K562 (cell line): ENCODE measurements around the gene NR3C2. TPM values are rescaled to one million over a fixed set of nuclear protein-coding genes. Genes with fewer than 3 reads are reported as not detected.

ENCODE experiments used
- ATAC-seq: fragments of 200-7000 bp; cut with Tn5 transposase; 3 replicates; pipeline ENCODE4 v1.9.1; 2020; ENCODE audit warnings: moderate library complexity
- BruUV-seq: library from RNA; stranded (reverse); fragments of 400-500 nt; replicated peaks from 2 replicates; lab custom pipeline; 2021; lab: Mats Ljungman, UMichigan
- CTCF ChIA-PET: fragments of 300-600 bp; formaldehyde crosslinking; extraction: SDS; loops from one replicate; lab custom pipeline; 2021; ENCODE audit warnings: low intra/inter-chr PET ratio; lab: Yijun Ruan, JAX
- POLR2A ChIA-PET: fragments of 300-600, 350-650 bp; sonication (Branson Sonifier 250); formaldehyde crosslinking; extraction: SDS; loops from one replicate; lab custom pipeline; 2021; ENCODE audit warnings: antibody characterized with exemption, inconsistent platforms; lab: Yijun Ruan, JAX
- DNase-seq, 4 experiments: peaks; one replicate each; pipeline versions ENCODE4 v3.0.0 to v3.0.0-alpha.2; 2011 to 2018; ENCODE audit warnings: low spot score in 3 of 4, mixed read lengths in 3 of 4; ENCODE audit errors: extremely low read depth in 1 of 4
- FAIRE-seq: peaks from 2 replicates; lab custom pipeline; 2011; peaks lifted over from hg19 to GRCh38; lab: Jason Lieb, UNC
- H2AFZ ChIP-seq: 2 replicates; pipeline ENCODE4 v1.6.0; 2011; ENCODE audit warnings: low read depth, low read length, control low read depth, inconsistent platforms
- H3K27ac ChIP-seq: fragments of 200-600 bp; 3 replicates; pipeline ENCODE4 v1.8.0; 2011; ENCODE audit warnings: low read depth, mild to moderate bottlenecking, control low read depth, inconsistent platforms, low read length, moderate library complexity, mixed read lengths; ENCODE audit errors: extremely low read depth
- H3K27me3 ChIP-seq, 2 experiments: fragments of 300-600 bp in 1 of 2; 2 replicates in 1 of 2; 3 replicates in 1 of 2; pipeline versions ENCODE4 v1.6.0 to v1.8.0; 2011; ENCODE audit warnings: inconsistent platforms in 2 of 2, low read length in 2 of 2, mild to moderate bottlenecking in 1 of 2, mixed read lengths in 1 of 2, moderate library complexity in 1 of 2; ENCODE audit not compliant: control insufficient read depth in 2 of 2, insufficient read depth in 2 of 2
- H3K36me3 ChIP-seq: fragments of 300-600 bp; 3 replicates; pipeline ENCODE4 v1.8.0; 2011; ENCODE audit warnings: mild to moderate bottlenecking, low read length, inconsistent platforms; ENCODE audit not compliant: control insufficient read depth, insufficient read depth
- H3K4me1 ChIP-seq, 2 experiments: fragments of 200-600 bp in 1 of 2; replicated peaks in 1 of 2; 2 replicates in 1 of 2; 3 replicates in 1 of 2; pipeline versions ENCODE4 v1.5.1 to v1.8.0; 2011; ENCODE audit warnings: inconsistent platforms in 2 of 2, low read length in 2 of 2, mild to moderate bottlenecking in 1 of 2, mixed read lengths in 1 of 2, moderate library complexity in 1 of 2; ENCODE audit not compliant: control insufficient read depth in 2 of 2, insufficient read depth in 2 of 2
- H3K4me2 ChIP-seq: 2 replicates; pipeline ENCODE4 v1.6.1; 2011; ENCODE audit warnings: low read length, control low read depth, inconsistent platforms, mixed read lengths; ENCODE audit not compliant: insufficient read depth
- H3K4me3 ChIP-seq: fragments of 200-600 bp; sonication (generic), shearing (Covaris generic); 2 replicates; pipeline ENCODE4 v1.5.1; 2016; ENCODE audit warnings: control low read depth, inconsistent platforms
- H3K79me2 ChIP-seq: fragments of 200-600 bp; 3 replicates; pipeline ENCODE4 v1.8.0; 2011; ENCODE audit warnings: low read length, inconsistent platforms; ENCODE audit not compliant: control insufficient read depth, insufficient read depth
- H3K9ac ChIP-seq, 2 experiments: 2 replicates each; pipeline versions ENCODE4 v1.6.0 to v1.6.1; 2011; ENCODE audit warnings: low read depth in 2 of 2, low read length in 2 of 2, control low read depth in 1 of 2, inconsistent platforms in 1 of 2, mild to moderate bottlenecking in 1 of 2, mixed read lengths in 1 of 2; ENCODE audit not compliant: insufficient read depth in 1 of 2
- H3K9me1 ChIP-seq: one replicate; pipeline ENCODE4 v1.6.0; 2011; ENCODE audit warnings: inconsistent platforms, mild to moderate bottlenecking, low read length, moderate library complexity; ENCODE audit not compliant: control insufficient read depth, insufficient read depth
- H3K9me3 ChIP-seq: replicated peaks from 2 replicates; pipeline ENCODE4 v1.5.1; 2011; ENCODE audit warnings: low read depth, low read length, inconsistent platforms; ENCODE audit not compliant: control insufficient read depth, insufficient read depth
- H4K20me1 ChIP-seq: replicated peaks from 2 replicates; pipeline ENCODE4 v1.6.1; 2011; ENCODE audit warnings: low read length, inconsistent platforms, mixed read lengths; ENCODE audit not compliant: control insufficient read depth, insufficient read depth
- ARHGAP35 ChIP-seq: fragments of 450-650 bp; IDR thresholded peaks from 2 replicates; pipeline ENCODE4 v1.6.1; 2018; ENCODE audit not compliant: partially characterized antibody
- CCNT2 ChIP-seq: IDR thresholded peaks from 2 replicates; pipeline ENCODE4 v1.6.1; 2011; ENCODE audit warnings: borderline replicate concordance, low read depth, mild to moderate bottlenecking, moderate library complexity, mixed read lengths, low read length; ENCODE audit not compliant: insufficient read length; ENCODE audit errors: extremely low read depth
- MLLT1 ChIP-seq, 2 experiments: fragments of 450-650 bp; IDR thresholded peaks; 2 replicates each; pipeline ENCODE4 v1.6.1; 2016
- PHF8 ChIP-seq: fragments of 200-600 bp; sonication (generic); IDR thresholded peaks from 2 replicates; pipeline ENCODE4 v1.6.1; 2012; ENCODE audit warnings: mixed run types, mild to moderate bottlenecking, inconsistent platforms, low read length, moderate library complexity, borderline replicate concordance
- POLR2AphosphoS2 ChIP-seq: IDR thresholded peaks from 2 replicates; pipeline ENCODE4 v1.6.1; 2012; ENCODE audit warnings: low read length, improper control_type of control experiment
- RBM22 ChIP-seq: fragments of 200-400 bp; formaldehyde crosslinking; IDR thresholded peaks from 2 replicates; pipeline ENCODE4 v1.6.1; 2018; ENCODE audit warnings: low read length, low read depth; ENCODE audit not compliant: poor library complexity, severe bottlenecking
- SMAD4 ChIP-seq: fragments of 250-450 bp; sonication (Bioruptor Pico); conservative IDR thresholded peaks from 2 replicates; pipeline ENCODE4 v1.8.0; 2021; ENCODE audit warnings: inconsistent platforms, mild to moderate bottlenecking, moderate library complexity
- SREBF1 ChIP-seq: fragments of 150-350 bp; IDR thresholded peaks from 2 replicates; pipeline ENCODE4 v1.6.1; 2014; ENCODE audit warnings: antibody characterized with exemption, low read depth, low read length, borderline replicate concordance
- ZFPM2 ChIP-seq: fragments of 250-450 bp; sonication (Bioruptor Pico); IDR thresholded peaks from 2 replicates; pipeline ENCODE4 v1.5.1; 2022; ENCODE audit warnings: mild to moderate bottlenecking
- ZNF217 ChIP-seq: sonication (generic); formaldehyde crosslinking; IDR thresholded peaks from 2 replicates; pipeline ENCODE4 v1.8.0; 2022; ENCODE audit warnings: mild to moderate bottlenecking, missing genetic modification reagents
- ZNF584 ChIP-seq: fragments of 200-800 bp; sonication (Bioruptor generic); IDR thresholded peaks from 2 replicates; pipeline ENCODE4 v1.6.1; 2016; ENCODE audit warnings: low read depth, mild to moderate bottlenecking, missing genetic modification characterization, missing compliant biosample characterization
- WGBS: fragments of 100-300 bp; shearing (Covaris generic); methylation state at CpG from one replicate; pipeline ENCODE4 v1.1.6; 2016; ENCODE audit warnings: low coverage, mixed read lengths; ENCODE audit not compliant: insufficient coverage; ENCODE audit errors: missing lambda C conversion rate; 5-methylcytosine and 5-hydroxymethylcytosine counted together
- in situ Hi-C: fragments of 300-500 bp; cut with MboI; formaldehyde crosslinking; loops from 4 replicates; pipeline ENCODE4 v1.15.0; 2018; ENCODE audit warnings: inconsistent platforms, mixed read lengths
- intact Hi-C: fragments of 100-400 bp; cut with micrococcal nuclease; formaldehyde crosslinking; loops from 2 replicates; pipeline ENCODE4 v1.14.2; 2022
- polyA plus RNA-seq, 8 experiments: library from polyadenylated mRNA; depleted of rRNA in 4 of 8; stranded (reverse) in 5 of 8; unstranded in 3 of 8; fragments of >200 nt; fragmentation: Nextera tagmentation in 2 of 8; fragmentation: Illumina TruSeq in 1 of 8; extraction: Ambion mirVana in 2 of 8; extraction: Trizol in 1 of 8; gene quantifications; 2 replicates each; pipeline versions ENCODE4 v1.2.1 to v1.2.3, GENCODE V29; 2011 to 2014; ENCODE audit warnings: inconsistent platforms in 1 of 8, missing spikeins in 1 of 8
- total RNA-seq, 7 experiments: library from RNA; depleted of rRNA in 6 of 7; stranded (reverse); fragments of >200 nt in 6 of 7; fragmentation: Illumina TruSeq in 2 of 7; extraction: Trizol in 2 of 7; gene quantifications; 2 replicates each; pipeline versions ENCODE4 v1.2.1 to v1.2.3, GENCODE V29; 2011 to 2021; ENCODE audit warnings: low replicate concordance in 1 of 7
- TF ChIP-seq, protein P1 (sequence below), 2 experiments: fragments of 250-450 bp in 1 of 2; fragments of 450-650 bp in 1 of 2; sonication (Bioruptor Pico) in 1 of 2; IDR thresholded peaks; 2 replicates each; pipeline versions ENCODE4 v1.6.1 to v1.8.0; 2016 to 2021; ENCODE audit warnings: mild to moderate bottlenecking in 2 of 2, moderate library complexity in 2 of 2, missing compliant biosample characterization in 1 of 2, missing genetic modification characterization in 1 of 2

The NR3C2 gene
- total and polyA plus RNA-seq, 9 of the 15 experiments (the other 6 are each of a cell fraction or from before 2014, with no cell fraction given) = 0.01 to 0.28 (median 0.16) TPM; not detected in 2

- TF ChIP-seq ZNF217 (CRISPR knock-in tag) (no peak), CCNT2 (no peak), SMAD4 (CRISPR knock-in tag) (no peak), POLR2AphosphoS2 (no peak), SREBF1 (no peak), ZNF584 (CRISPR knock-in tag) (no peak), PHF8 (no peak), MLLT1 (IDR thresholded peaks at IDR 0.05) (no peak), ZFPM2 (no peak), ARHGAP35 (no peak), RBM22 (no peak)
- TF ChIP-seq, protein P1, sequence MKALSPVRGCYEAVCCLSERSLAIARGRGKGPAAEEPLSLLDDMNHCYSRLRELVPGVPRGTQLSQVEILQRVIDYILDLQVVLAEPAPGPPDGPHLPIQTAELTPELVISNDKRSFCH (CRISPR knock-in tag; IDR thresholded peaks at IDR 0.05) = no peak
- TF ChIP-seq, protein P1 (tag; IDR thresholded peaks at IDR 0.05) = no peak
- no peak for DNase-seq
- ATAC-seq = no peak
- Histone ChIP-seq H3K9ac (no peak overlapping the region), H4K20me1 (no peaks in the 10 kb centered on the region), H3K27ac (no peak overlapping the region), H3K9me1 (no peaks in the 10 kb centered on the region), H3K9me3 (no peaks in the 10 kb centered on the region), H3K4me1 (no peaks in the 10 kb centered on the region), H3K36me3 (no peaks in the 10 kb centered on the region), H3K79me2 (no peaks in the 10 kb centered on the region), H2AFZ (no peak overlapping the region), H3K4me3 (no peak overlapping the region), H3K27me3 (no peaks in the 10 kb centered on the region), H3K4me2 (no peak overlapping the region)
- in situ Hi-C loops = no loop called here
- no peak for FAIRE-seq
- POLR2A ChIA-PET = no interaction called here
- 0% methylated on average over 3 of the region's 3 CpGs for WGBS
- intact Hi-C loops = no loop called here
- CTCF ChIA-PET = no interaction called here
- no TSS peak for BruUV-seq
Observed at GRCh38 chr4:148224476-148224875, 217.7 kb downstream of the NR3C2 start.
